HG02759 (cell line): ENCODE measurements around the gene RGS14.
"Not testable (repeated sequence)": the region's sequence is repeated elsewhere in the genome, so short reads cannot be mapped to it uniquely, and the experiment has no call there.

Experiments
- ATAC-seq: cut with Tn5 transposase; IDR thresholded peaks from one replicate; pipeline ENCODE4 v1.9.1; 2021; ENCODE audit warnings: mild to moderate bottlenecking, moderate library complexity; ENCODE audit not compliant: unreplicated experiment

The RGS14 gene

DNA sequence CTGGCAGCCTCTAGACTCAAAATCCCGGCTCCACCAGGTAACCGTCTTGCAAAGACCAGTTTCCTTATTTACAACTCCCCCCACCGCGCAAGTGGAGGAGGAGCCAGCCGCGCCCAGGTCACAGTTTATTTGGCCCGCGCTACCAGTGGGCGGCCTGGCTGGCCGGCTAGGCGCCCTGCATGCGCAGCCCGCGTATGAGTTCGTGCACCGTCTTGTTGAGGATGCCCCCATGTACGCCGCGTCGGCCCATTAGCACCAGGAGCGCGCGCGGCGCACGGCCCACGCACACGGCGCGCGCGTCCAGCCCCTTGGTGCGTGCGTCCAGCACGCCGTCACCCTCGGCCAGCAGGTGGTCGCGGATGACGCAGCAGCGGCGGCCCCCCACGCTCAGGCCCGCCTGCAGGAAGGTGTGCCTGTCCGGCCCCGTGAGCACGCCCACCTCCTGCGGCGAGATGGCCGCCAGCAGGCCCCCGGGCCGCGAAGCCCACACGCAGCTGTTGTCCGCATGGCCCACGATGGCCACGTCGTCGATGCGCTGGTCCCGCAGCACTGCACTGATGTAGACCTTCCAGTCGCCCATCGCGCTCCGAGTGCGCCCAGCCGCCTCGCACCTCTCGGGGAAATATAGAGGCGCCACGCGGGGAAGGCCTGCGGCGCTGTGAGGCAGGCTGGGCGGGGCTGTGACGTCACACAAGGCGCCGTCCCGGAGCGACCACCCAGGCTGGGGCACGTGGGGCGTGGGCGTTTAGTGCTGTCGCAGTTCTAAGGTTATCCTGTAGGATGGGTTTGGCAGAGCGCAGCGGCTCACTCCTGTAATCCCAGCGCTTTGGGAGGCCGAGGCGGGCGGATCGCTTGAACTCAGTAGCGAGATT is 42.5 kb downstream of the RGS14 start, which contains the start of gene PFN3:
PFN3 (minus strand) TSS at position 665 of the 872 bp plus-strand sequence; CDS start at position 580, 85 bp downstream.
- no peak for ATAC-seq

DNA sequence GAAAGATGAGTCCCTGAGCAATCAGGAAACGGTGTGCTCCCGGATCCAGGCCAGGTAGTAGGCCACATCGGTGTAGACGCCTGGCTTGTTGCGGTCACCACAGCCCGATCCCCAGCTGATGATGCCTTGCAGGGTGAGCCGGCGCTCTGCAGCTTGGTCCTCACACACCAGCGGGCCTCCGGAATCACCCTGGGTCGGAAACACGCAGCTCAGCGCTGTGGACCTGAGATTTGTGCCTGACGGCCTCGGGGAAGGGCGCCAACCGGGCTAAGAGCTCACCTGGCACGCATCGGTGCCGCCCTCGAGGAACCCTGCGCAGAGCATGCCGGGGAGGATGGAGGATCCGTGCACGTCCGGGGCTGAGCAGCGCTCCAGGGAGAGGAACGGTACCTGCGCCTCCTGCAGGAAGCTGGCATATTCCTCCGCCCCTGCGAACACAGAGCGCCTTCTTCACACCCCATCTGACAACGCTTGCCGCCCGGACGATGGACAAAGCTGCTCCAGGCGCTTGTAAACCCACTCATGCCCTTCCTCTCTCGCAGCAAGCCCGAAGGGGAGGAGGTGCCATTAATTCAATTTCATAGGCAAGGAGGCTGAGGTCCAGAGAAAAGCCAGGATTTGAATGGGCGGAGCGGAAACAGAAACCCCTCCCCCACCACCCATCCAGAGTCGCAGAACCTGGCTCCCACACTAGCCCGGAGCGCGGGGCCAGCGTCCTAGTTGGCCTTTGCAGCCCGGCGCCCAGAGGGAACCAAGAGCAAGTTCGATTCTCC is 44.7 kb downstream of the RGS14 start:
- no peak for ATAC-seq

DNA sequence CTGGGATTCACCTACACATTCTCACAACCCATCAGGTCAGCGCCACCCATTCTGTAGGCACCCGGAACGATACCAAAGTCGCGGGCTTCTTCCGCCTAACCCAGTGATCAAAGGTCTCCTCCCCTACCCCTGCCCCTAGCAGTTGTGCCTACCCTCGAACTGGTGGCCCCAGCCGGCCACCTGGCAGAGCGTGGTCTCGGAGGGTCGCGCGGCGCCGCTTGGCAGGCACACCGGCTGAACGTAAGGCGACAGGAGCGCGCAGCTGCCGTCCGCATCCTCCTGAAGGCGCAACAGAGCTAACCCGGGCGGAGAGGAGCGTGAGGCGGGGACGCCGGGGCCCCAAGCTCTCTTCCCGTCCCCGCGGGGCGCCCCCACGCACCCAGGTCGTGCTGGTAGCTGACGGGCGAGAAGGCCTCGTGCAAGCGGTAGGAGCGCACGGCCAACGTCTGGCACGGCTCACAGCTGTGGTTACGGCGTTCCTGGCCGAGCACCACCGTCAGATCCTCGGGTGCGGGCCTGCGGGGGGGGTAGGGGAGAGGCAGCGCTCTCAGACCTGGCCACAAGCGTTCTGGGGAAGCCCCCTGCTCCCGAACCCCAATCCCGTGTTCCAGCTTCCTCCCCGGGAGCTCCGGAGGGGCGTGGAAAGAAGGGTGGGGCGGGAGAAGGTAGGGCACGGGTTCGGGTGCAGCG is 45.5 kb downstream of the RGS14 start:
- peak; percentile 15 for ATAC-seq

DNA sequence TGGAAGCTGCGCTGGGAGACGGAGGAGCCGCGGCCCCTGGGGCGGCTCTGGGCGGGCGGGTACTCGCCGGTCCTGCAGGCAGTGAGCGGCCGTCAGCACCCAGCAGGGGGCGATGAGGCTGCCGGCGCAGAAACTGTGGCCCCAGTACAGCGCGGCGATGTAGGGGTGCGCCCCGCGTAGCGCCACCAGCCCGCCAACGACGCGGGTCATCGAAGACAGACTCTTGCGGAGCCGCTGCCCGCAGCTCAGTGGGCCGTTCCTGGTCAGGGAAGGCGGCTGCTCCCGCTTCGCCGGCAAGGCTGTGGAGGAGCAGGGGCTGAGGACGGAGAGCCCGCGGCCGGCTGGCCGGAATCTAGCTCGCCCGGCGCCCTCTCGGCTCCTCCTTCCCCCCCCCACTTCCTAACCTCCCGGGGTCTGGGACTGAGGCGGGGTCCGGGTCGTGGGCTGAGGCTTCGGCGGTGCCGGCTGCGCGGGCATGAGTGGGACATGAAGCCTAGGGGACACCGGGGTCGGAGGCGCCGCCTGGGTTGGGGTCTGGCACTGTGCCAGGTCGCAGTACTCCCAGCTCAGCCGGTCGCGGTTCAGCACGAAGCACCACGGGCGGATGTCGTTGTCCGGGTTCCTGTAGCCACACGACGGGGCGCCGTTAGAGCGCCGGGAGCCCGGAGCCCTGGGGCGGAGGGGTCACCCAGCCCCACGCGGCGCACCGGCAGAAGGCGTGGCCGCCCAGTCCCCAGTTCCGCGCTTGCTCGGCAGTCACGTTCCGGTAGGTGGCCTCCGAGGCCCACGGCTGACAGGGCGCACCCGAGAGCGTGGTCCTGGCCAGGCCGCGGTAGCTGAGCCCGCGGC is 46.3 kb downstream of the RGS14 start:
- peak; percentile 84 for ATAC-seq

DNA sequence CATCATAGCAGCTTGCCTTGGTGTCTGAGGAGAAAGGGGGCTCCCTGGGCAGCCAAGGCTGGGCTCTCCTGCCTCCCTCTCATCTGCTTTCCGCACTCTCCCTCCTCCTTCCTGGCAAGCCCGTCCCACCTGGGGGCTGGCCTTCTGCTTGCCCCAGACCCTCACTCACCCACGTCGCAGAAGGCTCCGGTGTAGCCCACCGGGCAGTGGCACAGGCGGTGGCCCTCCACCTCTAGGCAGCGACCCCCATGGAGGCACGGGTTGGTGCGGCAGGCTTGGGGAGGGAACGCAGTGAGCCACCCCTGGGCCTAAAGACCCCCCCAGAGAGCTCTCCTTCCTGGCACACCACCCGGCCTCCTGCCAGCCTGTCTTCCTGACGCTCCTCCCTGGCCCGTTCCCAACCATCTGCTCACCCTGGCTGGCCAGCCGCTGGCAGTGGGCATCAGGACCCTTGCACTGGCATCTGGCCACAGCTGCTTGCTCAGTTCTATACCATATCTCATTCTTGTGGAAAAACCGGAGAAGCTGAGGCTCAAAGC is 47.0 kb downstream of the RGS14 start:
- no peak for ATAC-seq

DNA sequence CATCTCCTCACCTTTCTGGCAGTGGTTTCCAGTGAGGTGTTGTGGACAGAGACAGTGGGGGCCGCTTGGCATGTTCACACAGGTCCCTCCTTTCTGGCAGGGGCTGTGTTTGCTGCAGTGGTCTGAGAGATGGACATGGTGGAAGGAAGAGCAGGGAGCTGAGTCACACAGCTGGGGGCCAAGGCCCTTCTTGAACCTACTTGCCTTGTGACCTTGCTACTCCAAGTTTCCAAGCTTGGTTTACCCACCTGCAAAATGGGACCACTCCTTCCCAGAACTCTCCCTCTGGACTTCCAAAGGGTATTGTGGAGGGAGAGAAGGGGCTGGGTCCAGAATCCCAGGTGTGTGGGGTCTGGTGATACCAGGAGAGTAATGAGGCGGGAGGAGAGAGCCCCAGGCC is 47.6 kb downstream of the RGS14 start:
- no peak for ATAC-seq

DNA sequence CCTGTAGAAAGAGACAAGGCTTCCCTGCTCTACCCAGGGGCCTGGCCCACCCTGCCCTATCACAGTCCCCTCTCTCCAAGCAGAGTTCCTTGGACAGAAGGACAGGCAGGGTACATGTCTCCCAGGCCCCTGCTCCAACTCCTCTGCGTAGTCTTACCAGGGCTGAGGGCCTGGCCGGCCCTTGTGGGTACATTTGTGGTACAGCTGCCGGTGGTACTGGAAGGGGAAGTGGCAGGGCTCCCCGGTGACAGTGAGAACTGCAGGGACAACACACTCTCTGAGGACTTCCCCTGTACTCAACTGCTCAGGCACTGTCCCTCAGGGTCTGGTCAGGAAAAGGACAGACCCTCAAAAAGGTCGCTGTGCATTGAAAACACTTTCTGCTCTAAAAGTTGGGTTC is 48.1 kb downstream of the RGS14 start:
- ATAC-seq, result no peak

DNA sequence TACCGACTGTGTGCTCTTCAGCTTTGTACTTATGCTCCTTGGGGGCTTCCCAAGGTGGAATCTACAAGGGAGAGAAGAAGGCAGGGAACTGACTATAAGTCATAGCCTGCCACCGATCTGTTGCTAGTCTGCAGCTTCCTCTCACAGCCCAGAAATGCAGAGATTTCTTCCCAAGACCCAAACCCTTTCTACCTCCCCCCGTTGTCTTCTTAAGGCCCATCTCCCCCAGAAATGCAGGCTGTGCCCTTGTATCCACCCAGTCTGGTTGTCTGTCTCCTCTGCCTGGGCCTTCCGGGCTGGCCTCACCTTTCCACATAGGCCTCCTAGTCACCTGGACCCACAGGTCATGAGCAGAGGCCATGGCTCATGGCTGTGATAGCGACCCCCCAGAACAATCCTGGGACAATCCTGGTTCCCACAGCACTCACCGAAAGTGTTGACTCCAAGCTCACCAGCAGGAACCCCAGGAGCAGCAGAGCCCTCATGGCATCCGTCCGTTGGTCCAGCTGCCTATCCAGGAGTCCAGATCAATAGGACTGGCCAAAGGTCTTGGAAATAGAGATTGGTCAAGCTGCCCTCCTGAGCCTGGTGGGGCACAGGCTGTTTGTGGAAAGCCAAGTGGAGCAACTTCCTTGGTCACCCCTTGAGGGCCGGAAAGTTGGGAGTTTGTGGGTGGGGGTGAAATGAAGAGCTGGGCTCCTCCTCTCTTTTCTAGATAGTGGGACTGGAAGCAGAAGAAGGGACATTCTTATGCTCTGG is 51.5 kb downstream of the RGS14 start, which contains the start of gene F12:
F12 (minus strand) TSS at position 522 of the 759 bp plus-strand sequence; CDS start at position 485, 37 bp downstream.
- no peak for ATAC-seq

DNA sequence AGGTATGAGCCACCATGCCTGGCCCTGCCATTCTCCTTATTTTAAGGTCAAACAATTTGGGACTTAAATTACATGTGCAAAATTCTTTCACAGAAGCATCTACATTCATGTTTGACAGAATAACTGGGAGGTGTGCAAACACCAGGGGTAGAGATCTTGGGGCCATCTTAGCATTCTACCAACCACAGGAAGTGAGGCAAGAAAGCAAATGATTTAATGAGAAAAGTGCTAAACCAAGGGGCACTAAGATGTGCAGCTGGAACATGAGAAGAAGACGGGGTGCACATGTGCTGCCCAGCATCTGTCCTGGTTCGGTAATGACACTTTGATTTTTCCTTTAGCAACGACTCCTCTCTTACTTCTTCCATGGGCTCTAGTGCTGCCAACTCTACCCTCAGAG is 52.9 kb downstream of the RGS14 start:
- ATAC-seq, result no peak

DNA sequence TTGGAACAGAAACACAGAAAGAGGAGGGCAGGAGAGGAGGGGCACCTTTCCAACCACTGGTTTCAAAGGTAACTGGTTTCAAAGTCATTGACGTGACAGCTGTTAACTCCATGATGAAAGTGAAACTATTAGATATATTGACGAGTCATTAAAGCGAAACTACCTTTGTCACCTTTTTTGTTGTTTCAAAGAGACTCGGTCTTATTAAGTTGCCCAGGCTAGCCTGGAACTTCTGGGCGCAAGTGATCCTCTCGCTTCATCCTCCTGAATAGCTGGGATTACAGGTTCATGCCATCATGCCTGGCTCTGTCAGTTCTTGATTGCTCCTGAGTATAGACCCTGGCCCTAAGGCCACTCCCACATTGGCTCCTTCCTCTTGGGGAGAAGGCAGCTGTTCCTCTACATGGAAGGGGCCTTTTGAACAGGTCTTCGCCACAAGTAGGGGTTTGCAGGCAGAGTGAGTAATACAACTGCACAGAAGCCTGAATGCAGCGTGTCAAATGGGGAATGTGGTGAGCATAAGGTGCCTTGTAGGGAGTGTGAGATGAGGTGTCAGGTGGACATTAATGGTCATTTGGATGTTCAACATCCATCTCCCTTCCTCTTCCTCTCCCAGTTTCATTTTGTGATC is 55.0 kb downstream of the RGS14 start:
- ATAC-seq, result peak; percentile 60

DNA sequence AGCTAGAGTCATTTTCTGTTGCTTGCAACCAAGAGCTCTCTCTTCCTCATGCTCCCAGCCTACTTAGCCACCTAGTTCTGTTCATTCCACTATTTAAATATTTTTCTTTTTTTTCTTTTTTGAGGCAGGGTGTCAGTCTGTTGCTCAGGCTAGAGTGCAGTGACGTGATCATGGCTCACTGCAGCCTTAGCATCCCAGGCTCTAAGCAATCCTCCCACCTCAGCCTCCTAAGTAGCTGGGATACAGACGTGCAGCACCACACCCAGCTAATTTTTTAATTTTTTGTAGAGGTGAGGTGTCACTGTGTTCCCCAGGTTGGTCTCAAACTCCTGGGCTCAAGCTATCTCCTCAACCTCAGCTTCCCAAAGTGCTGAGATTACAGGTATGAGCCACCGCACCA is 56.8 kb downstream of the RGS14 start:
- no peak for ATAC-seq

DNA sequence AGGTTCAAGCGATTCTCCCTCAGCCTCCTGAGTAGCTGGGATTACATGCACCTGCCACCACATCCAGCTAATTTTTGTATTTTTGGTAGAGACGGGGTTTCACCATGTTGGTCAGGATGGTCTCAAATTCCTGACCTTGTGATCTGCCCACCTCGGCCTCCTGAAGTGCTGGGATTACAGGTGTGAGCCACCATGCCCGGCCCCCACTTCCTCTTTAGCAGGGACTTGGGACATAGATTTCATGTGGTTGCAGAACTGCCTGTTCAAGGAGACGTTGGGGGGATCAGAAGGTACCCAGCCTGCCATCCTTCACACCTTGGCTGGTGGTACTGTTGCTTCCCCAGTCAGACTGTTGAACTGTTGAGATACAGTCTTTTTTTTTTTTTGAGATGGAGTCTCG is 59.4 kb downstream of the RGS14 start:
- ATAC-seq, result not testable (repeated sequence)

DNA sequence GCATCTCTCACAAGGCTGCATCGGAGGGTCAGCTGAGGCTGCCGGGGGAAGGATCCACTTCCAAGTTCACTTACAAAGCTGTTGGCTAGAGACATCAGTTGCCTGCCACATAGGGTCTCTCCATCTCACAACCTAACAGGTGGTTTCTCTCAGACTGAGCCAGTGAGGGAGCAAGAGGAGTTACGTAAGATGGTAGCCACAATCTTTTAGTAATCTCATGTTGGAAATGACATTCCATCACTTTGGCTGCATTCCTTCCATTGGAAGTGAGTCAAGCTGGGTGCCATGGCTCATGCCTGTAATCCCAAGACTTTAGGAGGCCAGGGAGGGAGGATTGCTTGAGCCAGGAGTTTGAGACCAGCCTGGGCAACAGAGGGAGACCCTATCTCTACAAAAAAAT is 61.3 kb downstream of the RGS14 start:
- ATAC-seq, result no peak

DNA sequence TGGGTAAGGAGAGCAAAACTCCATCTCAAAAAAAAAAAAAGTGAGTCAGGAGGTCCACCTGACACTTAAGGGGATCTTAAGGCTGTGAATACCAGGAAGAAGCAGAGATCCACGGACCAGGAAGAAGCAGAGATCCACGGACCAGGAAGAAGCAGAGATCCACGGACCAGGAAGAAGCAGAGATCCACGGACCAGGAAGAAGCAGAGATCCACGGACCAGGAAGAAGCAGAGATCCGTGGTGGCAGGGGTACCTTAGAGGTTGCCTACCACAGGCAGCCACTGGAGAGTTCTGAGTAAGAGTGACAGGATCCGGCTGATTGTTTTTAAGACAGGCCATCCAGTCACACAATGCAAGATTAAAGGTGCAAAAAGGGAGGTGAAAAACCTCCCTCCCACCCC is 62.7 kb downstream of the RGS14 start:
- ATAC-seq, result not testable (repeated sequence)

DNA sequence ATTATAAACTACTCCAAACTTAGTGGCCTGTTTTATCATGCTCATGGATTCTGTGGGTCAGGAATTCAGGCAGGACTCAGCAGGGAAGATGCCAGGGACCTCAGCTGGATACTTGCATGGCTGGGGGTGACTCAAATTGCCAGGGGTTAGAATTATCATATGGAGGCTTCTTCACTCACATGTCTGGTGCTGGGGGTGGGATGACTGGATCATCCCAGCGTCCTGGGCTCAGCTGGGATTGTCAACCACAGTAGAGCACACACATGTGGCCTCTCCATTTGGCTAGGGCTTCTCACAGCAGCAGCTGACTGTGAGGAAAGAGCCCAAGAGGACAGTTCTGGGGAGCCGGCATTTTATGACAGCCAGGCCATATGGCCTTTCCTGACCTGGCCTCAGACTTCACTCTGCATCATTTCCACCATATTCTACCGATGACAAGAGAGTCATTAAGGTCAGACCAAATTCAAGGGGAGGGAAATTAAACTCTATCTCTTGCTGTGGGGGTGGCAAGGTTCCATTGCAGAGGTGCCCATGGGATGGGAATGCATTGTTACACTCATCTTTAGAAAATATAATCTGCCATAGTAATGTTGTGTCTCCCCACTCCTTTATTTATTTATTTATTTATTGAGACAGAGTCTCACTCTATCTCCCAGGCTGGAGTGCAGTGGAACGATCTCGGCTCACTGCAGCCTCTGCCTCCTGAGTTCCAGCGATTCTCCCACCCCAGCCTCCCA is 63.5 kb downstream of the RGS14 start:
- ATAC-seq, result no peak
